Measurements from ENCODE around the gene DISP2.

Gene DISP2

GRCh38 chr15:40342416-40343320 lies 15.4 kb upstream of the DISP2 start:
- DNase-seq (ENCODE audit: low read depth in 2 of 2), result no peak

GRCh38 chr15:40343512-40343911 lies 14.5 kb upstream of the DISP2 start:
- DNase-seq (ENCODE audit: low read depth in 2 of 2), result no peak

- no peak for DNase-seq (ENCODE audit: low read depth in 2 of 2)
Observed at GRCh38 chr15:40344217-40344616, 13.8 kb upstream of the DISP2 start.

- DNase-seq (ENCODE audit: low read depth in 2 of 2), result peak in 1 of 2 donors; percentile 33
Observed at GRCh38 chr15:40344631-40345120, 13.3 kb upstream of the DISP2 start.

GRCh38 chr15:40345225-40345866 lies 12.7 kb upstream of the DISP2 start:
- no peak for DNase-seq (ENCODE audit: low read depth in 2 of 2)

- DNase-seq (ENCODE audit: low read depth in 2 of 2), result no peak
Observed at GRCh38 chr15:40345867-40346578, 12.0 kb upstream of the DISP2 start.

- no peak for DNase-seq (ENCODE audit: low read depth in 2 of 2)
Observed at GRCh38 chr15:40346579-40347558, 11.2 kb upstream of the DISP2 start.

- no peak for DNase-seq (ENCODE audit: low read depth in 2 of 2)
Observed at GRCh38 chr15:40347559-40348473, 10.2 kb upstream of the DISP2 start.

- no peak for DNase-seq (ENCODE audit: low read depth in 2 of 2)
Observed at GRCh38 chr15:40348474-40348870, 9.5 kb upstream of the DISP2 start.

- no peak for DNase-seq (ENCODE audit: low read depth in 2 of 2)
Observed at GRCh38 chr15:40349163-40349562, 8.9 kb upstream of the DISP2 start.

GRCh38 chr15:40352281-40352901 lies 5.6 kb upstream of the DISP2 start:
- no peak for DNase-seq (ENCODE audit: low read depth in 2 of 2)

GRCh38 chr15:40353697-40354096 lies 4.3 kb upstream of the DISP2 start:
- no peak for DNase-seq (ENCODE audit: low read depth in 2 of 2)

- DNase-seq (ENCODE audit: low read depth in 2 of 2), result no peak
Observed at GRCh38 chr15:40354408-40355171, 3.4 kb upstream of the DISP2 start.

- DNase-seq (ENCODE audit: low read depth in 2 of 2), result no peak
Observed at GRCh38 chr15:40355976-40356585, 1.9 kb upstream of the DISP2 start.

GRCh38 chr15:40357246-40357645 lies 773 bp upstream of the DISP2 start:
- DNase-seq (ENCODE audit: low read depth in 2 of 2), result no peak

GRCh38 chr15:40358471-40359353 lies 693 bp downstream of the DISP2 start:
- DNase-seq (ENCODE audit: low read depth in 2 of 2), result no peak

- DNase-seq (ENCODE audit: low read depth in 2 of 2), result no peak
Observed at GRCh38 chr15:40360015-40360414, 2.0 kb downstream of the DISP2 start.

All from stimulated activated CD4-positive, alpha-beta T cell treated with anti-CD3 and anti-CD28 coated beads, Interleukin-1b, Interleukin-23, amount 100 ng/mL, for 1 hour (primary cell).